HG02763 (cell line): ENCODE data around the gene JHY.

Experiments used
- ATAC-seq: cut with Tn5 transposase; IDR thresholded peaks from one replicate; pipeline ENCODE4 v1.9.1; 2021; ENCODE audit warnings: mild to moderate bottlenecking, moderate library complexity; ENCODE audit not compliant: unreplicated experiment

The JHY gene

DNA sequence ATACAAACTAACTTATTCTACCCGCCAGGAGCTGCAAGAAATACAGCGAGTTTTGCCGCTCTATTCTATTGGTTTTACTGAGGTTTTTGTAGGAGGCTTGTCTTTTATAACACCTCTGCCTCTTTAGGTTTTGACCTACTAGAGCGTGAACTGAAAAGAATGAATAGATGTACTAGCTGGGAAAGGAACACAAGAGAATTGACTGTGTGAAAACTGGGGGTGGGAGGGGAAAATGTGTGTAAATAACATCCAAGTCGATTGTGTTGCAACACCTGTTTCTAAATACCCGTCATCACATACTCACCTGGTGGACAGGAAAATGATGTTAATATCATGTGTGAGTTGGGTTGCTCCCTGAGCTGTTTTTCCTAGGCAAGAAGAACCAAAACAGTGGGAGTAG is 12.9 kb upstream of the JHY start:
- no peak for ATAC-seq

DNA sequence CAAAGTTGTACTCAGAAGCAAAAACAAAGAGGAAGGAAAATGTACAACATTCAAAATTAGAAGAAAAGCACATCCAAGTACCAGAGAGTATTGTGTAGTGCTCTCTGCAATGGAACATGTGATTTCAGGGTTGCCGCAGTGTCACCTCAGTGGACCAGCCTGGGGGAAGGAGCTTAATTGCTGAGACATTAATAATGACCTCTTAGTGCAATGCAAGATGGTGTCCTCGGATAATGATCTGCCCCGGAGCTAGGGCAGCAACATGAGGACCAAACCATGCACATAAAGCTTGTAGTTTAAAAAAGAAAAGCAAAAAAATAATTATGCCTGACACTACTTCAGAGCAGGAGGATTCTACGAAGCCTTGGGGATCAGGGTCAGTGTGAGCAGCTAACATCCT is 11.3 kb upstream of the JHY start:
- ATAC-seq = no peak

DNA sequence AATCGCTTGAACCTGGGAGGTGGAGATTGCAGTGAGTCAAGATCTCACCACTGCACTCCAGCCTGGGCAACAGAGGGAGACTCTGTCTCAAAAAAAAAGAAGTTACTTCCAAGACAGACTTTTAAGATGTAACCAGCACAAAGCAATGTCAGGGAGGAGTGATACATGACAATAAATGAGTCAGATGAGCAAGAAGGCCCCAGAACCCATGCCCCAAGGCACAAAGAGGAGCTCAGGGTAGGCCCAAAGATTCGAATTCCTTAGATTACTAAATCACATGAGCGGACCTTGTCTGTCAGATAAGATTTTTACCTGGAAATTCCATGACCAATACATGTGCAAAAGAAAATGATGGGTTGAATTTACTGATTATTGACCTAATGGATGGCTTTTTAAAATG is 10.5 kb upstream of the JHY start:
- ATAC-seq = no peak

DNA sequence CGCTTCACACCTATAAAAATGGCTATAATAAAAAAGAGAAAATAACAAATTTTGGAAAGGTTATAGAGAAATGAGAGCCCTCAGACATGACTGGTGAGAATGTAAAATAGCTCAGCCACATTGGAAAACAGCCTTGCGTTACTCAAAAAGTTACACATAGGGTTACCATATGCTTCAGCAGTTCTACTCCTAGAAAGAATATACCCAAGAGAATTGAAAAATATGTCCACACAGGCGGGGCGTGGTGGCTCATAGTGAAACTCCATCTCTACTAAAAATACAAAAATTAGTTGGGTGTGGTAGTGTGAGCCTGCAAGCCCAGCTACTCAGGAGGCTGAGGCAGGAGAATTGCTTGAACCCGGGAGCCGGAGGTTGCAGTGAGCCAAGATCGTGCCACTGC is 7.6 kb upstream of the JHY start:
- no peak for ATAC-seq

DNA sequence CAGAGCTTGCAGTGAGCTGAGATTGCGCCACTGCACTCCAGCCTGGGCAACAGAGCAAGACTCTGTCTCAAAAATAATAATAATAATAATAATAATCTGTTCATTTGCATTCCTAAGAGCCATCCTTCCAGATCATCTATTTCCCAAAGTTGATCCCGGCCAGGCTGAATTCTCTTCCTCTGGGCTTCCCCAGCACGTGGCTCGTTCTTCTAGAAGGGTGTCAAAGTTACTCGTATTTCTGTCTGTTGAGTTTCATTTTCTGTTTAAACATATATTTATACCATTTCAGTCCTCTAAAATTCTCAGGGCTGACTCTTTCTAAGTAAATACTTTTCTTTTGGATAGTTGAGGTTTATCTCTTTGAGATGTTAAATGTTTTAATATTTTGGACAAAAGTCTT is 4.8 kb upstream of the JHY start:
- ATAC-seq = no peak

DNA sequence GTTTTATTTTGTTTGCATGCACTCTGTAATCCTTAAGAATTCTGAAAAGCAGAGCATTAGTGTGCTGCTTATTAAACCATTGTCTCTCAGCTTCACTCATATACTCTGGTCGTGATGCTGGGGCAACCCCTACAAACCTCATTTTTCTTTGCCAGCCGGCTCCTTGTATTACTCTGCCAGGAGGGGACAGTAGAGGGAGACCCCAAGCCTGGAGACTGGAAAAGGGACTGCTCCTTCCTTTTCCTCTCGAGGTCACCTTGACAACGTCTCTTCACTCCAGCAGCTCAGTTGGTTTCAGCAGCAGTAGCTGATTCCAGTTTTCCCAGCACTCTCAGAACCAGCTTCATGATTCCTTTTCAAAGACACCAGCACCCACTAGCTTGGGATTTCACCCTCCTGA is 2.8 kb upstream of the JHY start:
- no peak for ATAC-seq

DNA sequence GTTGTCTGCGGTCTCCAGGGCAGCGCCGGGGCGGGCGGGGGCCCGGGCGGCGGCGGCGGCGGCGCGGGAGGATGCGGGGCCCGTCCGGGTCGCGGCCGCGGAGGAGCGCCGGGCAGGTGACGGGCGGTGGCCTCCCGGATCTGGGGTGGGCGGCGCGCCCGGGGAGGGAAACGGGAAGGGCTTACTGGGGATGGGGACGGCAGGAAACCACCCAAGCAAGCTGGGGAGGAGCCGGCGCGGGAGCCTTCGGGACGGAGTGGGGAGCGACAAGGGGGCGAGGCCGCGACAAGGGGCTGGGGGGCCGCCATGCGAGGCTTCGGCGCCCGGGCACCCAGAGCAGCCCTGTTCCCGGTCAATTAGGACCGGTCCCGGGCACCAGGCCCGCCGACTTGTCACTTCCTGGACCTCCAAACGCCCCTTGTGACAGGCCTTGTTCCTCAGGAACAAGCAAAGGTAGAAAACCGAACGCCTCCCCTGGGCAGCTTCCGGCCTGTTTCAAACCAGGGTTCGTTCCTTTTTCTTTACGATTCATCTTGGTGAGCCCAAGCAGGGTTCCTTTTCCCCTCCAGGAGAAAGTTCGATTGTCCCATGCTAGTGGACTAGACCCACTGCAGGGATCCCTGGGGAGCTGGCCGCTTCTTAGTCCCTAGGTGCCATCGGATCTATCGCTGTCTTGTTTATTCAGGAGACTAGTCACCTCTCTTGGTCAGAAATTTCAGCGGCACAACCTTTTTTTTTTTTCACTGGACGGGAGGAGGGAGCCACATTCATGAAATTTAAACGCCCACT is 492 bp downstream of the JHY start:
- ATAC-seq = no peak

DNA sequence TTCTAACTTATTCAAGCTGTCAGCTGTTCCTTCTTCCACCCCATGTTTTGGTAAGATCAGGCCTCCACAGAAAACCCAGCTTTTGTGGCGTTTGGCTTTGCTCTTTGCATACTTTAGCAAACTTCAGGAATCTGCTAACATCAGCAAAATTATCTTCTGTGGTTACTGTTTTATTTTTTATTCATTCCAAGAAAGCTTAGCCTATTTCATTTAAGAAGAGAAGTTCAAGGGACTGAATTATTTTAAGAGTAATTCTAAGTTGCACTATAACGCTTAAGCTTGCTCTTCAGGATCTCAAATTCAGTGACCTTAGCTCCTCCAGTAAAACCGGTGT is 1.1 kb downstream of the JHY start:
- no peak for ATAC-seq

DNA sequence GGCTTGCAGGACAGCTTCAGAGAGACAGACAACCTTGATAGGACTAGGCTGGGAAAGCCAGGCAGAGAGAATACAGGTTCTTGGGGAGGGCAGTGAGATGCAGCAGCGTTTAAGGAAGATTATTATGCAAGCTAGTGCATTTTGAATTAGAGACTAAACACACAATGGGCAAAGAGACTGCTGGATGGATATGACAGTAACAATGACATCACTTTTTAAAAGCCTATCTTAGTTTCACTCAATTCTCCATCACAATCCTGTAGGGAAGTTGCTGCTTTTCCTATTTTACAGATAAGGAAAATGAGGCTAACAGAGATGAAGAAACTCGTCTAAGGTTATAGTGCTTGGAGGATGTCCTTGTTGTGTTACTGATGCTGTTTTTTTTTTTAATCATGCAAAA is 5.6 kb downstream of the JHY start:
- no peak for ATAC-seq

DNA sequence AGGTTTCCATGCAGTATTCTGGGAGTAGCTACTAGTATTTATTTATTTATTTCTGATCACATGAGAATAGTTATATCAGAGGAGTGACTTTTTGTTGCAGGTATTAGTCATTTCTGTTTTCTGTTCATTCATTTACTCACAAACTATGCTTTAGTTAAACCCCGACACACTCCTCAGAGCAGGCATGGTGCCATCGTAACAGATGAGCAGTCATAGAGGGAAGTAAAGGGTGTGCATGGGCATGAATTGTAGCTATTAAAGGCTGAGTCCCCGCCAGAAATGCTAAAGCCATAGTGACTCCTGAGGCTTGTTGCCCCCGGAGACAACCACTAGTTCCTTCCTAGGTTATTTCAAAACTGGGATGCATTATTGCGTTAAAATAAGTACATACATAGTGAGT is 10.6 kb downstream of the JHY start:
- ATAC-seq = no peak

DNA sequence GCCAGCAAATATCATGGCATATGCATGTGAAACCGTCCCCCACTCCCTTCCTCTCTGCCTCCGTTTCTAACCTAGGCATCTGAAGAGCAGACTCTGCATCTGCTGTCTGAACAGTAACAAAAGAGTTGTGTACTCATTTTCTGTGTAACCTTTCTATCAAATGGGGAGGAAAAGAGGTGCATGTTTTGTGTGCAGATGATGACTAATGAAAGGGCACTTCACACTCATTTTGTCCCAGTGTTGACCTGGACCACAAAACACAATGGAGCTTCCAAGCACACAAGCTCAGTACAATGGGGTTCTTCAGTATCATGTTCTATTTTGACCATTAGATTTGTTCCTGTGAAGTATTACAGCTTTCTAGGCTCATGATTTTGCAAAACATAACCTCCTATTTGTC is 13.0 kb downstream of the JHY start:
- no peak for ATAC-seq

DNA sequence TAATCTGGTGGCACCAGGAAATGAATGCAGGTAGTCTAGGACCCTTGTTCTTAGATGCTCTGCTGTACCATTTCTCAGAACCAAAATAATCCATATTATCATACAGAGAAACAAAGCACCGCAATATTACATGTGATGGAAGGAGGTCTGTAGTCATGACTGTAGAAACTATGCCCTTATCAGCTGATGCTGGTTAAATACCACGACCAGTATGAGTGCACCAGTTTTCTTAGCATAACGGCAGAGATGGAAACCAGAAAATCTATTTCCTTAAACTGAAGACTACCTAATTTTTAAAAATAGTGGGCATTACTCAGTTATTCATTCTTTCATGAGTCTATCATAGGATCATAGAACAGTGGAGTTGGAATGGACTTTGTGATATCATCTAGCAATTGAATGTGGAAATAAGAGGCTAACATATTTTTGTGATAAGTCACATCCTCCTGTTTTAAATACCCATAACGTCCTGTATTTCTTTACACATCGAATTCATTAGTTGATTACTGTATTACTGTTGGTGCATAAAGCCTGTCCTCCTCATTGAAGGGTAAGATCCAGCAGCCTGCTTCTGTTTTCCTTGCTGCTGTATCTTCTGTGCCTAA is 15.1 kb downstream of the JHY start:
- no peak for ATAC-seq

DNA sequence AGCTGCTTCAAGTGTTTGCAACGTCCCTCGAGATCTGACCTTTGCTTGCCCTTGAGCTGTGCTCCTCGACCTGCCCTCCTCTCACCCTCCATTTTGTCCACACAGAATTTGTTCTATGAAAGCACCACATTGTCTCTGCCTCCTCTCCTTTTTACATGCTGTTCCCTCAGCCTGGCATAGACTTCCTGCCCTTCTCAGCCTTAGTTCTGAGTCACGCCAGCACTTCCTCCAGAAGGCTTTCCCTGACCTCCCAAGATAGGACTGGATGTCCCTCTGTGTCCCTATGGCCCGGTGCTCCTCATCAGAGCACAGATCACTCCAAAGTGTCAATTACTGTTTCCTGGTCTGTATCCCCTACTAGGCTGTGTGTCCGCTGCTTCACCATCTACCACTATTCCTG is 16.2 kb downstream of the JHY start:
- ATAC-seq = no peak

DNA sequence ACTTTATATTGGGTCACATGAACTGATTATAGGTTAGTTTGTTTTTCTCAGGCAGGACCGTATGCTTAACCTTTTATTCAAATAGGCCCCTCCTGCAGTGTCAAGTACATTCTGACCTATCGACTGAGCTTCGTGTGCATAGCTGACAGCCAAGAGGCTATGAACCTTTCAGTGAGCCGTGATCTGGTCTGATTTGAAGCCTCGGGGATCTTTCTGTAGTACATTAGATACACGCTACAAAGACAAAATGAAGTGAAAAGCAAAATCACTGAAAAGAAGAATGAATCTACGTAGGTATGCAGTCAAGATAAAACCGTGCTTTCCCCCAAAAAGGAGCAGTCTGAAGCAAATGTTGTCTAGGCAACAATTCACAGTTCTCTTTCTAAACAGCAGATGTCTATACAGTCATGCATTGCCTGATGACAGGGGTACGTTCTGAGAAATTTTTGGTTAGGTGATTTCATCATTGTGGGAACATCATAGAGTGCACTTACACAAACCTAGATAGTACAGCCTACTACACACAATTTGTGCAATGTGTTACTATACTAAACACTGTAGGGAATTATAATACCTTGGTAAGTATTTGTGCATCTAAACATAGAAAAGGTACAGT is 18.1 kb downstream of the JHY start:
- ATAC-seq = no peak

DNA sequence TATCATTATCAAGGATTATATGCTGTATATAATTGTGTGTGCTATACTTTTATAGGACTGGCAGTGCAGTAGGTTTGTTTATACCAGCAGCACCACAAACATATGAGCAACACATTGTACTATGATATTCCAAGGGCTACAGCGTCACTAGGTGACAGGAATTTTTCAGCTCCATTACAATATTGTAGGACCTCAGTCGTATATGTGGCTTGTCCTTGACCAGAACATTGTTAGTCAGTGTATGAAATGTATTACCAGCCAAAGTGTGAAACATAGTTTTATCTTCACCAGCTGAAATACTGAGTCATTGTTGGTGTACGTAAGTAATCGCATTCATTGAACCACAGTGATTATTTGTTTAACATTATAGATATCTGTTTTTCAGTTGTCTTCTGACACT is 20.4 kb downstream of the JHY start:
- ATAC-seq = no peak

DNA sequence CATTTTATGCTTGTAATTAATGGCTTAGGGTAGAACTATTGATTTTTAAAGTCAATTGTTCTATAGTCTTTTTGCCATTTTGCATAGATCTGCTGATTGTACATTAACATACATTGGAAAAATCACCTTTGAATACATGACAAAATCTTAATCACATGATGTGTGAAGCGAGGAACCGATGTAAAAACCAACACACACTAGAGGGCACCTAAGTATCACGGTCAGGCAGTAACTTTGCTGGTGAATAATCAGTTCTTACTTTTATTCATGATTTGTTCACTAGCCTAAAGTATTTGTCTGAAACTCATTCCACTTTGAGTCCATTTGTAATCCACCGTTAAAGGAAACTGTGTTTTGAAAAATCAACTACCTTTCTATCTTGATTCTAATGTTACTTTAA is 28.2 kb downstream of the JHY start:
- ATAC-seq = no peak

DNA sequence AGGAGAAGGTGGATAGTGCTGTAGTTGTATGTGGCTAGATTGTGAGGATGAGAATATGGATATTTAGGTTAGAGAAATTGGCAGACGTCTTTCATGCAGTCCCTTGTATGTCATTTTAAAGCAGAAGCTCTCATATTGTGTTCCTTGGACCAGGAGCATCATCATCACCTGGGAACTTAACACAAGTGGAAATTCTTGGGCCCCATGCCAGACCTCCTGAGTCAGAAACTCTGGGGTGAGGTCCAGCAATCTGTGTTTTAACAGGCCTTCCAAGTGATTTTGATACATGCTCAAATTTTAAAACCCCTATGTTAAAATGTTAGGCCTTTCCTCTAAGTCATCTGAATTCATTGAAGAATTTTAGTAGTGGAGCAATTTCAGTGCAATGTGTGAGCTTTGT is 34.8 kb downstream of the JHY start:
- ATAC-seq = no peak

DNA sequence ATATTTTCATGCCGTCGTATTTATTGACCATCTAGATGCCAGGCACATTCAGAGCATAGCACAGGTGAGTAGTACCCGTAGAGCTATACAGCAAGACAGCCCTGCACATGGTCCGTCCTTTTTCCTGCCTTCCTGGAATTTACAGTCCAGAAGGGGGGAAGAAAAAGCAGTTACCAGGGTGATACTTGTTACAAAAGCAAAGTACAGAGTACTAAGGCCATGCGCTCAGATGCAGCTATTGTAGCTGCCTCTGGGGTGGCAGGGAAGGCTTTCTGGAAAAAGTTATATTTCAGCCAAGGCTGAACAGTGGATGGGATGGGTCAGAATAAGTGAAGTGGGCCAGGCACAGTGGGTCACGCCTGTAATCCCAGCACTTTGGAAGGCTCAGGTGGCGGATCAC is 36.2 kb downstream of the JHY start:
- ATAC-seq = no peak

DNA sequence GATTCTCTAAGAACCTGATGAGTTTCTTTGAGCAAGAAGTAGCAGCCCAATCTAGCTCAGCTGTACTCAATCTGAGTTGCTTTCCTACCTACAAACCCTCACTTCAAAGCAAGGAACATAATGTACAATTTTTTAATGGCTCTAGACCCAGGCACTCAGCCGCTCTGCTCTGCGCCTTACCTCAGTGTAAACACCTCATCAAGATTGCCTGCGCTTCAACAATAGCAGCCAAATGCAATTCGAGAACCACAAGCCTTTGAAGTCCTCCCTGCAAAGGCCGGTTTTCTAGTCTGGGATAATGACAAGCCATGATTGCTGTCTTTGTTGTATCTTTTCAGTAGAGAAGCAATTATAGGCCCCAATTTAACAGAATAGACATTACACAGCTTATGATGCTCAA is 38.0 kb downstream of the JHY start:
- no peak for ATAC-seq

DNA sequence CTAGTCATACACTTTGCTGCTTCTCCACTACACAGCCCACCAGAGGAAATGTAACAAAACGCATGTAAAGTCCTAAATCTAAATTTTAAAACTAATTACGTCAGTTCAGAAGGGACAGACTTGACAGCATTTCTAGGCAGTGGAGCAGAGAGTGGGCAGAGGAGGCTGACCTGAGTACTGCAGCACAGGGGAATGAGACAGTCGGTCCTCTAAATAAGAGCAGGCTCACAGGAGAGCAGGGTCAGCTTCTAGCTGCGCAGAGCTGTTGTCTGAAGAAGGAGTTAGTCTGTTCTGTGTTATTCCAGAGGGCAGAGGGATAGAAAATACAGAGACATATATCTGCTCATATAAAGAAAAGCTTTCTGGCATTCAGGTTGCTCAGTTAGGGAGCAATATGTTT is 40.3 kb downstream of the JHY start:
- ATAC-seq = no peak

DNA sequence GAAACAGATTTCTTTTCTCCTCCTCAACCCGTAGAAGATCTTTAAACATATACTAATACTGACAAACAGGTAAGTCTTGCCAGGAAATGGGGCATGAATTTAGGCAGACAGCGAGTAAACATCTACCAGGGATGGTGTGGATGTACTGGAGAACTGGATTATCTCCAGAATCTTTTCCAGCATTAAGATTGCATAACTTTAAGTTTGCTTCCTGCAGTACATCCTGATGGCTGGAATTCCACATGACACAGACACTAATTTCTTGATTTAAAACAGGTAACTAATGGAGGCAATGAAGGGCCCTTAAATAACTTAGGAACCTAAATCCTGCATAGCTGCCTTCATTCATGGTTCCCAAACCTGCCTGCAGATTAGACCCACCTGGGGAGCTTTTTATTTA is 40.7 kb downstream of the JHY start:
- no peak for ATAC-seq

DNA sequence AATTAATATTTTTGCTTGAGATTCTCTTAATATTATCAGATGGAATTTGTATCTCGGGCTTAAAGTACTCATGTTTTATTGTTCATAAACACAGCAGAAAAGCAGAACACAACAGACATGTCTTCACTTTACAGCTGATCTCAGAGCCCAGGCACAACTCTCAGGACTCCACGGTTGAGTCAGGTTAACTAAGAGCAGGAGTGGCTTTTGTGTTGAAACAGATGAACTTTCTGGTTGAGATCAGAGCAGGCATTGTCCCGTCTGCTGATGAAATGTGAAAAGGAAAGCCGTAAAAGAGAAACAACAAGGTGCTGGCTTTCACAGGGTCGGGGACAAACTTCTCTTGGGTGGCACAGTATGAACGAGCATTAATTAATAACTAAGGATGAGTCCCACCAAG is 49.0 kb downstream of the JHY start:
- no peak for ATAC-seq

DNA sequence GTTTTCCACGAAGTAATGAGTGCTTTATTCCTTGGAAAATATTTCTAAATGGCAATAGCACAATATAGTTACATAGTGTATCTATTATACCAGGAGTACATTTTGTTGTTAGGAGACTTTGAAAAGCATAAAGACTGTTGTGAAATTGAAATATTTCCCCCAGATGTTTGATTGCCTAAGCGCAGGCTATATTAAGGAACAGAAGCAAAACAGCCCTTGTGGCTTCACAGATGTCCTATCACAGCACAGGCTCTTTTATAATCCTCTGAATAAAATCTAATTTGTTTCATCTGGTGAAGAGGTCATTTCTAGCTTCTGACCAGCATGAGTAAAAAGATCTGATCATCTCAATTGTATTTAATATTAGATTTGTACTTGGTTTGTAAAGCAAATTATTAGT is 50.9 kb downstream of the JHY start:
- no peak for ATAC-seq
